Natural killer cell (primary cell): ENCODE data around the gene CBFA2T3. TPM values are rescaled to one million over a fixed set of nuclear protein-coding genes. Genes with fewer than 3 reads are reported as not detected.

Source experiments
- ATAC-seq, 3 donors: fragments of 150-1000 bp in 2 of 3; fragments of 200-7000 bp in 1 of 3; cut with Tn5 transposase; 1 replicate in 1 of 3; 2 replicates in 2 of 3; pipeline ENCODE4 v1.10.0; 2021; ENCODE audit warnings: mild to moderate bottlenecking in 2 of 3, moderate library complexity in 2 of 3
- DNase-seq, 2 donors: peaks; one replicate each; pipeline versions ENCODE4 v3.0.0 to v3.0.0-alpha.2; 2013 to 2021; ENCODE audit warnings: mixed read lengths in 1 of 2
- H3K27ac ChIP-seq: one replicate; pipeline ENCODE4 v1.5.1; 2013; ENCODE audit warnings: mild to moderate bottlenecking, low read length
- H3K27me3 ChIP-seq: one replicate; pipeline ENCODE4 v1.6.1; 2013; ENCODE audit warnings: low read length; ENCODE audit not compliant: control insufficient read depth, insufficient read depth
- H3K36me3 ChIP-seq: one replicate; pipeline ENCODE4 v1.6.1; 2013; ENCODE audit warnings: low read length; ENCODE audit not compliant: control insufficient read depth, insufficient read depth
- H3K4me1 ChIP-seq: one replicate; pipeline ENCODE4 v1.6.1; 2013; ENCODE audit warnings: low read length; ENCODE audit not compliant: control insufficient read depth, insufficient read depth
- H3K4me3 ChIP-seq: one replicate; pipeline ENCODE4 v1.5.1; 2013; ENCODE audit warnings: low read length
- H3K9me3 ChIP-seq: one replicate; pipeline ENCODE4 v1.6.1; 2013; ENCODE audit warnings: low read length; ENCODE audit not compliant: control insufficient read depth, insufficient read depth
- H3K27ac Mint-ChIP-seq, 2 donors: one replicate each; pipeline ENCODE4 v1.8.0; 2022; ENCODE audit warnings: mild to moderate bottlenecking in 2 of 2, mixed read lengths in 2 of 2, moderate library complexity in 1 of 2
- H3K27me3 Mint-ChIP-seq, 2 donors: one replicate each; pipeline ENCODE4 v1.8.0; 2022; ENCODE audit warnings: low read depth in 2 of 2, mixed read lengths in 2 of 2
- H3K36me3 Mint-ChIP-seq: one replicate; pipeline ENCODE4 v1.8.0; 2022; ENCODE audit warnings: mixed read lengths
- H3K4me1 Mint-ChIP-seq, 2 donors: one replicate each; pipeline ENCODE4 v1.8.0; 2022; ENCODE audit warnings: mixed read lengths in 2 of 2
- H3K4me3 Mint-ChIP-seq: one replicate; pipeline ENCODE4 v1.8.0; 2022; ENCODE audit warnings: mild to moderate bottlenecking, moderate library complexity, mixed read lengths
- H3K9me3 Mint-ChIP-seq, 2 donors: one replicate each; pipeline ENCODE4 v1.8.0; 2022; ENCODE audit warnings: mixed read lengths in 2 of 2
- CTCF ChIP-seq: fragments of 200-600 bp; IDR thresholded peaks from one replicate; pipeline ENCODE4 v1.8.0; 2022; ENCODE audit warnings: antibody characterized with exemption
- WGBS: methylation state at CpG from one replicate; pipeline ENCODE4 v1.1.7; 2013; ENCODE audit warnings: missing lambda C conversion rate; ENCODE audit not compliant: insufficient coverage; 5-methylcytosine and 5-hydroxymethylcytosine counted together
- intact Hi-C: fragments of 100-400 bp; cut with micrococcal nuclease; formaldehyde crosslinking; loops from one replicate; pipeline ENCODE4 v1.14.2; 2022
- total RNA-seq, 4 donors: library from RNA; stranded (reverse); fragments of 120-200 nt in 1 of 4; gene quantifications; one replicate each; pipeline versions ENCODE4 v1.2.3 to v1.2.4, GENCODE V29; 2013 to 2022

The CBFA2T3 gene
- total RNA-seq, 3 donors from 2014 or later (not counting 1 experiment from before 2014, with no cell fraction given), result 2.5 to 7.8 (median 4.2) TPM

- no peak for TF ChIP-seq CTCF
- no peak for DNase-seq
- H3K4me1 Mint-ChIP-seq, result peaks cover 15 to 17% of the 10 kb centered on the region in 2 donors
- intact Hi-C loops, result no loop called here
- peaks cover under 1 to 3% of the 10 kb centered on the region in 2 donors for H3K9me3 Mint-ChIP-seq
- H3K27ac Mint-ChIP-seq, result no peak overlapping the region
- H3K9me3 ChIP-seq, result peaks cover 8% of the 10 kb centered on the region
- H3K4me3 ChIP-seq, result no peak overlapping the region
- no peak overlapping the region for H3K4me3 Mint-ChIP-seq
- H3K4me1 ChIP-seq, result peaks cover 15% of the 10 kb centered on the region
- no peaks in the 10 kb centered on the region for H3K36me3 ChIP-seq
- H3K27me3 ChIP-seq, result no peaks in the 10 kb centered on the region
- WGBS, result 90% methylated on average over 23 of the region's 25 CpGs
- H3K36me3 Mint-ChIP-seq, result peaks cover 11% of the 10 kb centered on the region
- ATAC-seq, result no peak
- no peak overlapping the region for H3K27ac ChIP-seq
- H3K27me3 Mint-ChIP-seq, result peaks cover 0 to 4% of the 10 kb centered on the region in 2 donors
Measured at GRCh38 chr16:89022051-89022836, 45.2 kb upstream of the CBFA2T3 start.

GRCh38 chr16:89020925-89021595 is 44.1 kb upstream of the CBFA2T3 start:
- intact Hi-C loops, result no loop called here
- 96% methylated on average over 23 of the region's 23 CpGs for WGBS
- H3K9me3 Mint-ChIP-seq, result peaks cover 0 to 3% of the 10 kb centered on the region in 2 donors
- TF ChIP-seq CTCF, result no peak
- H3K27ac Mint-ChIP-seq, result peak overlapping the region in 1 of 2 donors; percentile 11
- no peak overlapping the region for H3K27ac ChIP-seq
- DNase-seq, result no peak
- no peak overlapping the region for H3K4me3 ChIP-seq
- H3K9me3 ChIP-seq, result peaks cover 6% of the 10 kb centered on the region
- ATAC-seq, result no peak
- peaks cover 0 to 4% of the 10 kb centered on the region in 2 donors for H3K27me3 Mint-ChIP-seq
- H3K4me1 Mint-ChIP-seq, result peaks cover 3 to 12% of the 10 kb centered on the region in 2 donors
- peaks cover 15% of the 10 kb centered on the region for H3K4me1 ChIP-seq
- H3K4me3 Mint-ChIP-seq, result no peak overlapping the region
- H3K36me3 ChIP-seq, result no peaks in the 10 kb centered on the region
- no peaks in the 10 kb centered on the region for H3K36me3 Mint-ChIP-seq
- H3K27me3 ChIP-seq, result no peaks in the 10 kb centered on the region

- intact Hi-C loops, result no loop called here
- 66% methylated on average over 21 of the region's 21 CpGs for WGBS
- no peak for TF ChIP-seq CTCF
- H3K4me1 ChIP-seq, result peaks cover 8% of the 10 kb centered on the region
- Mint-ChIP-seq H3K36me3 (no peaks in the 10 kb centered on the region), H3K9me3 (peaks cover 0 to 3% of the 10 kb centered on the region in 2 donors), H3K27me3 (peaks cover 0 to 4% of the 10 kb centered on the region in 2 donors), H3K4me3 (no peak overlapping the region), H3K27ac (peak overlapping the region in 1 of 2 donors; percentile 11), H3K4me1 (peaks cover 0 to 12% of the 10 kb centered on the region in 2 donors)
- H3K4me3 ChIP-seq, result no peak overlapping the region
- peak in 1 of 2 donors; percentile 61 for DNase-seq
- no peaks in the 10 kb centered on the region for H3K36me3 ChIP-seq
- no peak overlapping the region for H3K27ac ChIP-seq
- H3K27me3 ChIP-seq, result no peaks in the 10 kb centered on the region
- no peaks in the 10 kb centered on the region for H3K9me3 ChIP-seq
- ATAC-seq, result peak; percentile 75 to 92 (median 80)
Measured at GRCh38 chr16:89020068-89020924, 43.3 kb upstream of the CBFA2T3 start.
